ENCODE results near the gene RAB33B.

GRCh38 chr4:139501927-139502899 is 48.3 kb downstream of the RAB33B start:
- TF ChIP-seq CTCF (IDR thresholded peaks at IDR 0.05) (no peak), FOXK1 (CRISPR knock-in tag; IDR thresholded peaks at IDR 0.05) (no peak), FOXP4 (CRISPR knock-in tag; IDR thresholded peaks at IDR 0.05) (no peak), NFE2L1 (CRISPR knock-in tag; IDR thresholded peaks at IDR 0.05) (no peak), E2F1 (CRISPR knock-in tag; IDR thresholded peaks at IDR 0.05) (no peak)
